WTC11 (cell line): ENCODE results near the gene C2orf76. TPM values are rescaled to one million over a fixed set of nuclear protein-coding genes. Genes with fewer than 3 reads are reported as not detected.

Source experiments
- ATAC-seq: fragments of 200-7000 bp; cut with Tn5 transposase; 2 replicates; pipeline ENCODE4 v1.10.0; 2021; ENCODE audit warnings: mild to moderate bottlenecking, moderate library complexity
- CTCF ChIA-PET: fragments of 300-600 bp; sonication (Branson Sonifier 250); formaldehyde crosslinking; loops from one replicate; lab custom pipeline; 2021; ENCODE audit warnings: antibody characterized with exemption; lab: Charles Lee
- POLR2A ChIA-PET: fragments of 350-600 bp; sonication (Branson Sonifier 250); formaldehyde crosslinking; loops from one replicate; lab custom pipeline; 2021; ENCODE audit warnings: antibody characterized with exemption; lab: Charles Lee
- DNase-seq: peaks from one replicate; pipeline ENCODE4 v3.0.0; 2021; ENCODE audit warnings: low spot score
- H3K27ac Mint-ChIP-seq: 2 replicates; pipeline ENCODE4 v1.8.0; 2021; ENCODE audit warnings: mixed read lengths
- H3K27me3 Mint-ChIP-seq: 2 replicates; pipeline ENCODE4 v1.8.0; 2021; ENCODE audit warnings: low read depth, mild to moderate bottlenecking, moderate library complexity, mixed read lengths
- H3K36me3 Mint-ChIP-seq: 2 replicates; pipeline ENCODE4 v1.8.0; 2021; ENCODE audit warnings: mixed read lengths
- H3K4me1 Mint-ChIP-seq: 2 replicates; pipeline ENCODE4 v1.8.0; 2022; ENCODE audit warnings: mixed read lengths
- H3K4me3 Mint-ChIP-seq: 2 replicates; pipeline ENCODE4 v1.8.0; 2021; ENCODE audit warnings: mild to moderate bottlenecking, moderate library complexity, mixed read lengths
- H3K9me3 Mint-ChIP-seq: 2 replicates; pipeline ENCODE4 v1.8.0; 2021; ENCODE audit warnings: mixed read lengths
- CBFB ChIP-seq: sonication (generic); formaldehyde crosslinking; IDR thresholded peaks from 2 replicates; pipeline ENCODE4 v1.8.1; 2022; ENCODE audit warnings: mild to moderate bottlenecking, low read depth, missing genetic modification reagents
- FOXK1 ChIP-seq: sonication (generic); formaldehyde crosslinking; IDR thresholded peaks from 2 replicates; pipeline ENCODE4 v1.8.0; 2022; ENCODE audit warnings: mild to moderate bottlenecking, moderate library complexity, missing genetic modification reagents
- GTF2I ChIP-seq: fragments of 250-450 bp; sonication (Bioruptor Pico); conservative IDR thresholded peaks from 2 replicates; pipeline ENCODE4 v1.4.0; 2021; ENCODE audit warnings: mild to moderate bottlenecking
- PRDM15 ChIP-seq: sonication (generic); formaldehyde crosslinking; IDR thresholded peaks from 2 replicates; pipeline ENCODE4 v1.8.0; 2022; ENCODE audit warnings: missing genetic modification reagents
- ZNF317 ChIP-seq: sonication (generic); formaldehyde crosslinking; IDR thresholded peaks from 2 replicates; pipeline ENCODE4 v1.8.1; 2023; ENCODE audit warnings: low read depth, mild to moderate bottlenecking, moderate library complexity, missing genetic modification reagents, borderline replicate concordance
- ZNF396 ChIP-seq: fragments of 250-450 bp; sonication (Bioruptor Pico); IDR thresholded peaks from 2 replicates; pipeline ENCODE4 v1.8.0; 2021; ENCODE audit warnings: mild to moderate bottlenecking, moderate library complexity, borderline replicate concordance
- ZSCAN18 ChIP-seq: fragments of 250-450 bp; sonication (Bioruptor Pico); IDR thresholded peaks from 2 replicates; pipeline ENCODE4 v2.1.2; 2022; ENCODE audit warnings: mild to moderate bottlenecking, moderate library complexity
- total RNA-seq: library from RNA; stranded (reverse); gene quantifications from 3 replicates; pipeline ENCODE4 v1.2.3, GENCODE V29; 2021
- TF ChIP-seq, protein P1 (sequence below): sonication (generic); formaldehyde crosslinking; IDR thresholded peaks from 2 replicates; pipeline ENCODE4 v1.8.0; 2023; ENCODE audit warnings: mild to moderate bottlenecking, missing genetic modification reagents
- TF ChIP-seq, protein P2 (sequence below): fragments of 250-450 bp; sonication (Bioruptor Pico); IDR thresholded peaks from 2 replicates; pipeline ENCODE4 v1.9.0; 2021; ENCODE audit warnings: mild to moderate bottlenecking
- TF ChIP-seq, protein P3 (sequence below): sonication (generic); formaldehyde crosslinking; IDR thresholded peaks from 2 replicates; pipeline ENCODE4 v1.8.1; 2023; ENCODE audit warnings: mild to moderate bottlenecking, moderate library complexity, missing genetic modification reagents

C2orf76 gene
- total RNA-seq, 1 experiment from 2014 or later: 4.4 TPM

DNA sequence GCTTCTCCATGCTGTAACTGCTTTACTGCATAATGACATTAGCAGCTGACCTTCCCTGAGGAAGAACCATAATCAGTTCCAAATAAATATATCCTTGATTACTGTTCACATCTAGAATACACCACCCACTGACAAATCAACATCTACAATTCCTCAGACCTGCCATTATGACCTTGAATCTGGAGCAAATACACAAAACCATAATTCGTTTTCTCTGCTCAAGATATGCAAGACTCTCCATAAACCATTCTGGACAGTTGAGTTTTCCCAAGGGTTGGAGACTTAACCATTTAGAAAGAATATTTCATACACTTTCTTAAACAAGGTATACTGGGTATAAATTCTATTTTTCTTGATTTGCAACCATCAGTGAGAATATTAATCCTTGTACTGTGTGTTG is 11.8 kb downstream of the C2orf76 start (continued):
- TF ChIP-seq PRDM15 (CRISPR knock-in tag) (no peak), ZNF396 (CRISPR knock-in tag) (no peak)

- ATAC-seq: peak; percentile 61; the same call in 1 of the 2 replicates
- TF ChIP-seq FOXK1 (peak; percentile 69; the same call in 1 of the 2 replicates), CBFB (CRISPR knock-in tag) (no peak)
- TF ChIP-seq, all 79 proteins: peak for 1
- H3K9me3 Mint-ChIP-seq: peaks cover 4% of the 10 kb centered on the region
- peaks cover 15% of the 10 kb centered on the region for H3K4me1 Mint-ChIP-seq
- no peak overlapping the region for H3K4me3 Mint-ChIP-seq
- no peak overlapping the region for H3K27ac Mint-ChIP-seq
- no peaks in the 10 kb centered on the region; the same call in 1 of the 2 replicates for H3K27me3 Mint-ChIP-seq
- ChIA-PET POLR2A (no interaction called here), CTCF (interaction anchor here (0.8 to 3.1 kb wide), 6 partner anchors 14 to 302 kb away, joined by 3 to 25 read pairs (median 3); partner anchors contain the start of genes C2orf76 and DBI)
- no peak for DNase-seq
- no peaks in the 10 kb centered on the region for H3K36me3 Mint-ChIP-seq
These were observed 14.3 kb downstream of the C2orf76 start for GRCh38 chr2:119352357-119352756.

GRCh38 chr2:119350311-119350998 is 16.2 kb downstream of the C2orf76 start:
- ATAC-seq (peak; percentile 90), DNase-seq (peak; percentile 22)
- no peak overlapping the region for H3K27ac Mint-ChIP-seq
- ChIA-PET POLR2A (interaction anchor here (0.6 to 1.2 kb wide), 2 partner anchors 14 to 17 kb away, joined by 3 to 5 read pairs; partner anchors contain the start of genes C2orf76 and DBI), CTCF (interaction anchor here (0.7 to 3.1 kb wide), 13 partner anchors 12 to 353 kb away, joined by 3 to 25 read pairs (median 4); partner anchors contain the start of genes C2orf76 and DBI)
- no peak overlapping the region for H3K4me3 Mint-ChIP-seq
- no peaks in the 10 kb centered on the region for H3K27me3 Mint-ChIP-seq
- peaks cover 14% of the 10 kb centered on the region for H3K4me1 Mint-ChIP-seq
- no peaks in the 10 kb centered on the region for H3K36me3 Mint-ChIP-seq
- TF ChIP-seq ZSCAN18 (CRISPR knock-in tag) (no peak), ZNF317 (CRISPR knock-in tag) (no peak), GTF2I (CRISPR knock-in tag) (no peak)
- TF ChIP-seq, protein P1, sequence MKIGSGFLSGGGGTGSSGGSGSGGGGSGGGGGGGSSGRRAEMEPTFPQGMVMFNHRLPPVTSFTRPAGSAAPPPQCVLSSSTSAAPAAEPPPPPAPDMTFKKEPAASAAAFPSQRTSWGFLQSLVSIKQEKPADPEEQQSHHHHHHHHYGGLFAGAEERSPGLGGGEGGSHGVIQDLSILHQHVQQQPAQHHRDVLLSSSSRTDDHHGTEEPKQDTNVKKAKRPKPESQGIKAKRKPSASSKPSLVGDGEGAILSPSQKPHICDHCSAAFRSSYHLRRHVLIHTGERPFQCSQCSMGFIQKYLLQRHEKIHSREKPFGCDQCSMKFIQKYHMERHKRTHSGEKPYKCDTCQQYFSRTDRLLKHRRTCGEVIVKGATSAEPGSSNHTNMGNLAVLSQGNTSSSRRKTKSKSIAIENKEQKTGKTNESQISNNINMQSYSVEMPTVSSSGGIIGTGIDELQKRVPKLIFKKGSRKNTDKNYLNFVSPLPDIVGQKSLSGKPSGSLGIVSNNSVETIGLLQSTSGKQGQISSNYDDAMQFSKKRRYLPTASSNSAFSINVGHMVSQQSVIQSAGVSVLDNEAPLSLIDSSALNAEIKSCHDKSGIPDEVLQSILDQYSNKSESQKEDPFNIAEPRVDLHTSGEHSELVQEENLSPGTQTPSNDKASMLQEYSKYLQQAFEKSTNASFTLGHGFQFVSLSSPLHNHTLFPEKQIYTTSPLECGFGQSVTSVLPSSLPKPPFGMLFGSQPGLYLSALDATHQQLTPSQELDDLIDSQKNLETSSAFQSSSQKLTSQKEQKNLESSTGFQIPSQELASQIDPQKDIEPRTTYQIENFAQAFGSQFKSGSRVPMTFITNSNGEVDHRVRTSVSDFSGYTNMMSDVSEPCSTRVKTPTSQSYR (CRISPR knock-in tag): no peak
- TF ChIP-seq, protein P2, sequence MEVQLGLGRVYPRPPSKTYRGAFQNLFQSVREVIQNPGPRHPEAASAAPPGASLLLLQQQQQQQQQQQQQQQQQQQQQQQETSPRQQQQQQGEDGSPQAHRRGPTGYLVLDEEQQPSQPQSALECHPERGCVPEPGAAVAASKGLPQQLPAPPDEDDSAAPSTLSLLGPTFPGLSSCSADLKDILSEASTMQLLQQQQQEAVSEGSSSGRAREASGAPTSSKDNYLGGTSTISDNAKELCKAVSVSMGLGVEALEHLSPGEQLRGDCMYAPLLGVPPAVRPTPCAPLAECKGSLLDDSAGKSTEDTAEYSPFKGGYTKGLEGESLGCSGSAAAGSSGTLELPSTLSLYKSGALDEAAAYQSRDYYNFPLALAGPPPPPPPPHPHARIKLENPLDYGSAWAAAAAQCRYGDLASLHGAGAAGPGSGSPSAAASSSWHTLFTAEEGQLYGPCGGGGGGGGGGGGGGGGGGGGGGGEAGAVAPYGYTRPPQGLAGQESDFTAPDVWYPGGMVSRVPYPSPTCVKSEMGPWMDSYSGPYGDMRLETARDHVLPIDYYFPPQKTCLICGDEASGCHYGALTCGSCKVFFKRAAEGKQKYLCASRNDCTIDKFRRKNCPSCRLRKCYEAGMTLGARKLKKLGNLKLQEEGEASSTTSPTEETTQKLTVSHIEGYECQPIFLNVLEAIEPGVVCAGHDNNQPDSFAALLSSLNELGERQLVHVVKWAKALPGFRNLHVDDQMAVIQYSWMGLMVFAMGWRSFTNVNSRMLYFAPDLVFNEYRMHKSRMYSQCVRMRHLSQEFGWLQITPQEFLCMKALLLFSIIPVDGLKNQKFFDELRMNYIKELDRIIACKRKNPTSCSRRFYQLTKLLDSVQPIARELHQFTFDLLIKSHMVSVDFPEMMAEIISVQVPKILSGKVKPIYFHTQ: no peak
- TF ChIP-seq, protein P3, sequence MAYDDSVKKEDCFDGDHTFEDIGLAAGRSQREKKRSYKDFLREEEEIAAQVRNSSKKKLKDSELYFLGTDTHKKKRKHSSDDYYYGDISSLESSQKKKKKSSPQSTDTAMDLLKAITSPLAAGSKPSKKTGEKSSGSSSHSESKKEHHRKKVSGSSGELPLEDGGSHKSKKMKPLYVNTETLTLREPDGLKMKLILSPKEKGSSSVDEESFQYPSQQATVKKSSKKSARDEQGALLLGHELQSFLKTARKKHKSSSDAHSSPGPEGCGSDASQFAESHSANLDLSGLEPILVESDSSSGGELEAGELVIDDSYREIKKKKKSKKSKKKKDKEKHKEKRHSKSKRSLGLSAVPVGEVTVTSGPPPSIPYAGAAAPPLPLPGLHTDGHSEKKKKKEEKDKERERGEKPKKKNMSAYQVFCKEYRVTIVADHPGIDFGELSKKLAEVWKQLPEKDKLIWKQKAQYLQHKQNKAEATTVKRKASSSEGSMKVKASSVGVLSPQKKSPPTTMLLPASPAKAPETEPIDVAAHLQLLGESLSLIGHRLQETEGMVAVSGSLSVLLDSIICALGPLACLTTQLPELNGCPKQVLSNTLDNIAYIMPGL (CRISPR knock-in tag): no peak
- peaks cover 5% of the 10 kb centered on the region for H3K9me3 Mint-ChIP-seq
